ENCODE data around the gene MTARC2.
"Not testable (repeated sequence)": the region's sequence is repeated elsewhere in the genome, so short reads cannot be mapped to it uniquely, and the experiment has no call there.

MTARC2 gene

DNA sequence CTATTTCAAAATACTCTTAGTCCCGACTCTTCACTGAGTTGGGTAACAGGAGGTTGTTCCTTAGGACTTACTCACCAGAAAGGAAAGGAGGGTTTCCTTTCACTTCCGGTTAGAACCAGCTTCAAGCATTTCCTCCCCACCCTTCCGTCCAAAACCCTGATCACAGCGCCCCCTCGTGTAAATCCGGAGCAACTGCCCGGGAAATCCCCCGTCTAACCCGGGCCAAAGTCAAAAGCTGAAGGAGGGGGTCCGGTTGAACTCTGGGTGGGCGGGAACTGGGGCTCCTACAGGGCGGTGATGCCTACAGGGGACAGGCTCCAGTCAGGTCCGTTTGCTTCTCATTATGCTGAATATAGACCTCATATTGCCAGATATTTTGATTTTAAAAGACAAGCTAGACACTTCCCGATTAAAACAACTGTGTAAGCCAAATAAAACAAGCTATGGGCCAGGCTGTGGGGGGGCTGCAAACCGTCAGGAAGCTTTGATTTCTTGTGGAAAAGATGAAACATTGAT is 15.0 kb upstream of the MTARC2 start:
- DNase-seq, result peak; percentile 79

DNA sequence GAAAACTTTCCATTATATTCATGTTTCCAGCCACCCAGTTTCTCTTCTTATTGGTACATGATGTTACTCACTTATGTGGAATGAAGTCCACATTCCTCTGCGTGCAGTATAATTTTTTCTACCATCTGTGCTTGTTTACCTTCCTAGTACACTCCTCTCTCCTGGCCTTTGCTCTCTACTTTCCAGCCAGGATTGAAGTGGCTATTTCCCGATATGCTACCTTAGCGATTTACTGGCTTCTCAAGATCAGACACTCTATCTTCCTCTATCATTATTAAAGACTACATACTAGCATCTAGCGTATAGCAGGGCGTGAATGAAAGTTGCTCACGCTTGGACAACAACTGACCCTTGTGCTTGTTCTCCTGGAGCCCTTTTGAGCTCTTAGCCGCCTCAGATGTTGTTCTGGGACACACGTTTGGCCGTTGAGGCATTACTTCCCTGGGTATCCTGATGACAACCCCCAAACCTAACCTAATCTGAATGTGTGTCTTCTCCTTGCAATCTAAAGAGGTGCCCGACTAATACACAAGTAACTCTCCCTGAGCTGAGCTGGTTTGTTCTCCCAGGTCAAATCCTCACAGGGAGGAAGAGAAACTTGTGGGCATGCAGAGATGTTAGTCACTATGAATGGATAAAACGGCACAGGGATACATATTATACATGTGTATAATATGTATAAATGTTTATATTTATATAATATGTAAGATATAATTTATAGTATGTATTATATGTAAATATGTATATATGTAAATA is 13.4 kb upstream of the MTARC2 start:
- no peak for DNase-seq

GRCh38 chr1:220736283-220736682 is 11.8 kb upstream of the MTARC2 start:
- not testable (repeated sequence) for DNase-seq

- DNase-seq, result no peak
These were observed 6.8 kb upstream of the MTARC2 start for GRCh38 chr1:220741349-220741748.

GRCh38 chr1:220741825-220742224 is 6.3 kb upstream of the MTARC2 start:
- DNase-seq, result no peak

DNA sequence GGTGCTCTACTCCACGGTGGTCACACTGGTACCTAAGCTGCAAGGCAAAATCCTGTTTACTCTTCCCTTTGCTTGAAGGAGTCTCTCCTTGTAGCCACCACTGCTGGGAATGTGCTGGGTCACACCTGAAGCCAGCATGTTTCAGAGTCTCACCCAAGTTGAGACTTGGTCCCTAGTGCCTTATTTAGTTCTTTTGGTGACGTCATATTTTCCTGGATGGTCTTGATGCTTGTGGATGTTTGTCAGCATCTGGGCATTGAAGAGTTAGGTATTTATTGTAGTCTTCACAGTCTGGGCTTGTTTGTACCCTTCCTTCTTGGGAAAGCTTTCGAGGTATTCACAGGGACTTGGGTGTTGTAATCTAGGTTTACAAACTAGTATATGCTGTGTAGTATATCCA is 5.6 kb upstream of the MTARC2 start:
- no peak for DNase-seq

- peak; percentile 26 for DNase-seq
These were observed 1.3 kb upstream of the MTARC2 start for GRCh38 chr1:220746851-220747250.

- no peak for DNase-seq
These were observed 559 bp upstream of the MTARC2 start for GRCh38 chr1:220747437-220748088.

GRCh38 chr1:220748936-220749335 is 814 bp downstream of the MTARC2 start:
- no peak for DNase-seq

- no peak for DNase-seq
These were observed 2.0 kb downstream of the MTARC2 start for GRCh38 chr1:220750131-220750515.

DNA sequence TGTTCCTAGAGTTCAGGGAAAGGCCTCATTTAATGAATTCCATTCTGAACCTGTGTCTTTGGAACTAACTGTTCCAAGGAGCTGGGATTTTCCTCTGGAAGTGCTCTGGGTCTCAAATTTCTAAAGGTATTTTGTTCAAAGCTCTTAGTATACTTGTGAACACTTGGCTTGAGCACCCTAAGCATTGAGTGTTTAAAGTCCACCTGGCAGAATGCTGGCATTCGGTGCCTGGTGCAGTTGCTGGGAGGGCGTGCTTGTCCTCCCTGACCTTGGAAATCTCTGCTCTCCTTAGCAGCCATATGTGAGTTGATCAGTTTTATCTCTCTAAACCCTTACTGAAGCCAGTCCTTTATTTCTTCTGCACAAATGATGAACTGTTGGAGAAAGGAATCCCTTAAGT is 3.0 kb downstream of the MTARC2 start:
- DNase-seq, result no peak

GRCh38 chr1:220754212-220754917 is 6.2 kb downstream of the MTARC2 start:
- DNase-seq, result no peak

- no peak for DNase-seq
These were observed 6.8 kb downstream of the MTARC2 start for GRCh38 chr1:220754918-220755295.

DNA sequence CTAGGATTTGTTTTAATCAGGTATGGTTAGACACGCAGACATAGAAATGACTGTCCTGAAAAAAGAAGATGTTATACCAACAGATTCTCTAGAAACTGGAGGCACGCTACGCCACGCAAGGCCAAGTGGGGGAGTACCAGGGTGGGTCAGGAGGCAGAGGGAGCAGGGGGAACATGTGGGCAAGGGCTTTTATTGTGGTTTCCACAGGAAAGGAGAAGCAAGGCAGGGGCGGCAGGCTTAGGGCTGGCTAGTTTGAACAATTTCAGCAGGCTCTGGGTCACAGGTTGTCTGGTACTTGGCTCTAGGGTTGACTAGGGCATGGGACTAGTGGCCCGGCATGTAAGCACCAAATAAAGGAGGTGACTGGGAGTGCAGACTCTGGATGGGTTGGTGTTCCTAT is 7.2 kb downstream of the MTARC2 start:
- DNase-seq, result no peak

- no peak for DNase-seq
These were observed 9.3 kb downstream of the MTARC2 start for GRCh38 chr1:220757441-220757840.

GRCh38 chr1:220759147-220759546 is 11.0 kb downstream of the MTARC2 start:
- DNase-seq, result no peak

GRCh38 chr1:220761688-220762427 is 13.7 kb downstream of the MTARC2 start:
- DNase-seq, result no peak

DNA sequence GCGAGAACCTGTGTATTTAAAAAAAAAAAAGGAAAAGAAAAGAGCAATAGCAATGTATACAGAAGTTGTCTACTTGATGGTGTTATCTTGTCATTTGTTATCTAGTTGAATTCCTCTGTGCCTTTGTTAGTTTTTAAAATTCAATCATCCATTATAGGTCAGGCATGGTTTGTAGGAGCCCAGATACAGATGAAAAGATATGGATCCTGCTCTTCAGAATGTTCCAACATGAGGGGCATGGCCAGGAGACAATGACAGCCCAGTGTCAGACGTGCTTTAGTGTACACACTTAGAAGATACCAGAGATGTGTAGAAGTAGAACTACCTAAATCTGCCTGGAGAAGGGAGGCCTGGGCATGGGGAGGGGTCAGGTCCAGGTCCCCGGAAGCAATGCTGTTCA is 16.6 kb downstream of the MTARC2 start:
- no peak for DNase-seq

DNA sequence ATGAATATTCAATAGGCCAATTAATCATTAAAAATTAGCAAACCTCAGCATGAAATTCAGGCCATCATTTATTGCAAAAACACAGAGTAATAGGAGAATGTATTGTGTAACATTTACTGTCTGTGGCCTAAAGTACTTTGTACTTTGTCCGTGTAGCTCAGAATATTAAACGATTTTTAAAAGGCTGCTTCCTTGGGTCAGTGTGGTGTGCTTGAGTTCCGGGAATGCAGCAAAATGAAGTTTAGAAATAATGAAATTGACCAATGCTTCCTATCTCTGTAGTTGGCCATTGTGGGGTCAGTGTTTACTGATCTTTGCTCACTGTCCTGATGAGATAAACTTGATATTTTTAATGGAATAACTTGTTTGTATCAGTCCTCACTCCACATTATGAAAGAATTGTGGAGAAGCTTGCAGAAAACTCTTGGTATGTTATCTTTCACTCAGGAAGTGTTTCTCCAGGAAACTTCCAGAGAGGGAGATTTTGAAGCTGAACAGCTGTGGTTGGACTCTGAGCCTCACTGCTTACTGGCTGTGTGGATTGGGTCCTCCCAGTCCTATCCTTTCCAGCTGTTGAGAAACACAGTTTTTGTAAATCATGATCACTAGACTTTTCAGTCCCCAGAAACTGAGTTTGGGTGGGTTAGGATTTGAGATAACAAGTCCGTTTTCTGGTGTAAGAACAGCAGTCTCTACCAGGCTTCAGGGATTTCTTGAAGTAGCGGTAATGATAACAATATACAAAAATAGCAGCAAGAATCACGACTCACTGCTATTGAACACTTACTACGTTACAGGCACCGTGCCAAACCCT is 19.4 kb downstream of the MTARC2 start:
- DNase-seq, result no peak

GRCh38 chr1:220768126-220768601 is 20.0 kb downstream of the MTARC2 start:
- no peak for DNase-seq

- no peak for DNase-seq
These were observed 21.1 kb downstream of the MTARC2 start for GRCh38 chr1:220769205-220769604.

Measured in retina (tissue), 1 donor.